Measurements from ENCODE around the gene LZTR1.

DNA sequence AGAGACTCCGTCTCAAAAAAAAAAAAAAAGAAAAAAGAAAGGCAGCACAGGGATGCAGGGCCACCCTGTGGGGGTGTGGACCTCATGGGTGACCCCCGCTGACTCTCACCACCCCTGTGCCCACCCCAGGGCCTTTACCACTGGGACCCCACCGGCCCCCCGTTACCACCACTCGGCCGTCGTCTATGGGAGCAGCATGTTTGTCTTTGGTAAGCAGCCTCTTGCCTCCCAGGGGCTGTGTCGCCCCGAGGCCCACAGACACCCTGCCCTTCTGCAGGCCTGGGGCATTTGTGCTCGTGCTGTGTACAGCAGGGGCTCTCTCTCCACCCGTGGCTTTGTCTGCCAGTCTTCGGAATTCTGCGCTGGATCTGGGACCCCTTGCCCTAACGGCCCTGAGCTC is 5.3 kb downstream of the LZTR1 start:
- no peak for TF ChIP-seq EZH2 (IDR thresholded peaks at IDR 0.05; ENCODE audit: borderline replicate concordance, low read depth, low read length, poor library complexity, severe bottlenecking)
- TF ChIP-seq, protein P1, sequence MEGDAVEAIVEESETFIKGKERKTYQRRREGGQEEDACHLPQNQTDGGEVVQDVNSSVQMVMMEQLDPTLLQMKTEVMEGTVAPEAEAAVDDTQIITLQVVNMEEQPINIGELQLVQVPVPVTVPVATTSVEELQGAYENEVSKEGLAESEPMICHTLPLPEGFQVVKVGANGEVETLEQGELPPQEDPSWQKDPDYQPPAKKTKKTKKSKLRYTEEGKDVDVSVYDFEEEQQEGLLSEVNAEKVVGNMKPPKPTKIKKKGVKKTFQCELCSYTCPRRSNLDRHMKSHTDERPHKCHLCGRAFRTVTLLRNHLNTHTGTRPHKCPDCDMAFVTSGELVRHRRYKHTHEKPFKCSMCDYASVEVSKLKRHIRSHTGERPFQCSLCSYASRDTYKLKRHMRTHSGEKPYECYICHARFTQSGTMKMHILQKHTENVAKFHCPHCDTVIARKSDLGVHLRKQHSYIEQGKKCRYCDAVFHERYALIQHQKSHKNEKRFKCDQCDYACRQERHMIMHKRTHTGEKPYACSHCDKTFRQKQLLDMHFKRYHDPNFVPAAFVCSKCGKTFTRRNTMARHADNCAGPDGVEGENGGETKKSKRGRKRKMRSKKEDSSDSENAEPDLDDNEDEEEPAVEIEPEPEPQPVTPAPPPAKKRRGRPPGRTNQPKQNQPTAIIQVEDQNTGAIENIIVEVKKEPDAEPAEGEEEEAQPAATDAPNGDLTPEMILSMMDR (conservative IDR thresholded peaks at IDR 0.05; ENCODE audit: low read depth, low read length) = no peak

Measured in A673 (cell line).